ENCODE results near the gene POFUT1.

POFUT1 gene

GRCh38 chr20:32201296-32201976, 6.2 kb upstream of the POFUT1 start:
- Histone ChIP-seq H3K27ac (ENCODE audit: low read length) (no peak overlapping the region), H3K4me1 (ENCODE audit: control insufficient read depth in 1 of 2, insufficient read depth in 2 of 2, low read length in 2 of 2) (peaks cover 22 to 37% of the 10 kb centered on the region in 2 donors), H3K36me3 (ENCODE audit: control insufficient read depth in 1 of 2, insufficient read depth in 2 of 2, low read length in 2 of 2) (peaks cover 39 to 41% of the 10 kb centered on the region in 2 donors), H3K27me3 (ENCODE audit: low read depth, low read length) (no peaks in the 10 kb centered on the region), H3K4me3 (ENCODE audit: low read depth in 1 of 2, low read length in 2 of 2) (no peak overlapping the region), H3K9me3 (ENCODE audit: control insufficient read depth in 1 of 2, low read length in 2 of 2) (no peaks in the 10 kb centered on the region)

- no peak overlapping the region for H3K4me3 ChIP-seq (ENCODE audit: low read depth in 1 of 2, low read length in 2 of 2)
- no peaks in the 10 kb centered on the region for H3K27me3 ChIP-seq (ENCODE audit: low read depth, low read length)
- no peaks in the 10 kb centered on the region for H3K9me3 ChIP-seq (ENCODE audit: control insufficient read depth in 1 of 2, low read length in 2 of 2)
- peaks cover 34 to 36% of the 10 kb centered on the region in 2 donors for H3K36me3 ChIP-seq (ENCODE audit: control insufficient read depth in 1 of 2, insufficient read depth in 2 of 2, low read length in 2 of 2)
- H3K4me1 ChIP-seq (ENCODE audit: control insufficient read depth in 1 of 2, insufficient read depth in 2 of 2, low read length in 2 of 2) = peaks cover 28 to 42% of the 10 kb centered on the region in 2 donors
- no peak overlapping the region for H3K27ac ChIP-seq (ENCODE audit: low read length)
Measured at GRCh38 chr20:32201977-32202363, 5.7 kb upstream of the POFUT1 start.

- H3K36me3 ChIP-seq (ENCODE audit: control insufficient read depth in 1 of 2, insufficient read depth in 2 of 2, low read length in 2 of 2) = peaks cover 23 to 28% of the 10 kb centered on the region in 2 donors
- H3K9me3 ChIP-seq (ENCODE audit: control insufficient read depth in 1 of 2, low read length in 2 of 2) = no peaks in the 10 kb centered on the region
- no peaks in the 10 kb centered on the region for H3K27me3 ChIP-seq (ENCODE audit: low read depth, low read length)
- H3K4me1 ChIP-seq (ENCODE audit: control insufficient read depth in 1 of 2, insufficient read depth in 2 of 2, low read length in 2 of 2) = peaks cover 28 to 48% of the 10 kb centered on the region in 2 donors
- H3K27ac ChIP-seq (ENCODE audit: low read length) = peak overlapping the region; percentile 73
- H3K4me3 ChIP-seq (ENCODE audit: low read depth in 1 of 2, low read length in 2 of 2) = peak overlapping the region in 1 of 2 donors; percentile 5
Measured at GRCh38 chr20:32203356-32204204, 4.1 kb upstream of the POFUT1 start.

GRCh38 chr20:32204205-32205109, 3.2 kb upstream of the POFUT1 start:
- Histone ChIP-seq H3K27me3 (ENCODE audit: low read depth, low read length) (no peaks in the 10 kb centered on the region), H3K9me3 (ENCODE audit: control insufficient read depth in 1 of 2, low read length in 2 of 2) (no peaks in the 10 kb centered on the region), H3K4me1 (ENCODE audit: control insufficient read depth in 1 of 2, insufficient read depth in 2 of 2, low read length in 2 of 2) (peaks cover 28 to 57% of the 10 kb centered on the region in 2 donors), H3K27ac (ENCODE audit: low read length) (peak overlapping the region; percentile 73), H3K36me3 (ENCODE audit: control insufficient read depth in 1 of 2, insufficient read depth in 2 of 2, low read length in 2 of 2) (peaks cover 15 to 24% of the 10 kb centered on the region in 2 donors), H3K4me3 (ENCODE audit: low read depth in 1 of 2, low read length in 2 of 2) (peak overlapping the region in 1 of 2 donors; percentile 5)

- H3K27me3 ChIP-seq (ENCODE audit: low read depth, low read length) = no peaks in the 10 kb centered on the region
- no peaks in the 10 kb centered on the region for H3K9me3 ChIP-seq (ENCODE audit: control insufficient read depth in 1 of 2, low read length in 2 of 2)
- H3K27ac ChIP-seq (ENCODE audit: low read length) = peak overlapping the region; percentile 73
- peaks cover 9 to 17% of the 10 kb centered on the region in 2 donors for H3K36me3 ChIP-seq (ENCODE audit: control insufficient read depth in 1 of 2, insufficient read depth in 2 of 2, low read length in 2 of 2)
- peaks cover 28 to 57% of the 10 kb centered on the region in 2 donors for H3K4me1 ChIP-seq (ENCODE audit: control insufficient read depth in 1 of 2, insufficient read depth in 2 of 2, low read length in 2 of 2)
- peak overlapping the region; percentile 90 to 91 for H3K4me3 ChIP-seq (ENCODE audit: low read depth in 1 of 2, low read length in 2 of 2)
Measured at GRCh38 chr20:32205110-32205842, 2.4 kb upstream of the POFUT1 start.

GRCh38 chr20:32205843-32206759, 1.6 kb upstream of the POFUT1 start:
- no peaks in the 10 kb centered on the region for H3K9me3 ChIP-seq (ENCODE audit: control insufficient read depth in 1 of 2, low read length in 2 of 2)

GRCh38 chr20:32206760-32207625, 687 bp upstream of the POFUT1 start:
- H3K27ac ChIP-seq (ENCODE audit: low read length) = peak overlapping the region; percentile 73
- H3K9me3 ChIP-seq (ENCODE audit: control insufficient read depth in 1 of 2, low read length in 2 of 2) = no peaks in the 10 kb centered on the region
- H3K4me1 ChIP-seq (ENCODE audit: control insufficient read depth in 1 of 2, insufficient read depth in 2 of 2, low read length in 2 of 2) = peaks cover 28 to 57% of the 10 kb centered on the region in 2 donors

More at GRCh38 chr20:32205843-32206759, 1.6 kb upstream of the POFUT1 start:
- H3K4me1 ChIP-seq (ENCODE audit: control insufficient read depth in 1 of 2, insufficient read depth in 2 of 2, low read length in 2 of 2) = peaks cover 28 to 57% of the 10 kb centered on the region in 2 donors
- no peaks in the 10 kb centered on the region for H3K27me3 ChIP-seq (ENCODE audit: low read depth, low read length)
- peak overlapping the region; percentile 90 to 91 for H3K4me3 ChIP-seq (ENCODE audit: low read depth in 1 of 2, low read length in 2 of 2)
- peaks cover 5 to 8% of the 10 kb centered on the region in 2 donors for H3K36me3 ChIP-seq (ENCODE audit: control insufficient read depth in 1 of 2, insufficient read depth in 2 of 2, low read length in 2 of 2)
- H3K27ac ChIP-seq (ENCODE audit: low read length) = peak overlapping the region; percentile 73

GRCh38 chr20:32208499-32209154, 947 bp downstream of the POFUT1 start:
- peak overlapping the region; percentile 90 to 95 for H3K4me3 ChIP-seq (ENCODE audit: low read depth in 1 of 2, low read length in 2 of 2)
- peak overlapping the region; percentile 82 for H3K27ac ChIP-seq (ENCODE audit: low read length)
- H3K36me3 ChIP-seq (ENCODE audit: control insufficient read depth in 1 of 2, insufficient read depth in 2 of 2, low read length in 2 of 2) = peaks cover 0 to 6% of the 10 kb centered on the region in 2 donors
- H3K9me3 ChIP-seq (ENCODE audit: control insufficient read depth in 1 of 2, low read length in 2 of 2) = no peaks in the 10 kb centered on the region
- no peaks in the 10 kb centered on the region for H3K27me3 ChIP-seq (ENCODE audit: low read depth, low read length)
- peaks cover 22 to 49% of the 10 kb centered on the region in 2 donors for H3K4me1 ChIP-seq (ENCODE audit: control insufficient read depth in 1 of 2, insufficient read depth in 2 of 2, low read length in 2 of 2)

More at GRCh38 chr20:32206760-32207625, 687 bp upstream of the POFUT1 start:
- H3K36me3 ChIP-seq (ENCODE audit: control insufficient read depth in 1 of 2, insufficient read depth in 2 of 2, low read length in 2 of 2) = peaks cover 0 to 5% of the 10 kb centered on the region in 2 donors
- H3K4me3 ChIP-seq (ENCODE audit: low read depth in 1 of 2, low read length in 2 of 2) = peak overlapping the region; percentile 90 to 91
- no peaks in the 10 kb centered on the region for H3K27me3 ChIP-seq (ENCODE audit: low read depth, low read length)

Measured in muscle layer of duodenum (tissue), 2 donors.